ENCODE measurements around the gene TYMP. TPM values are rescaled to one million over a fixed set of nuclear protein-coding genes. Genes with fewer than 3 reads are reported as not detected.

The TYMP gene, protein sequence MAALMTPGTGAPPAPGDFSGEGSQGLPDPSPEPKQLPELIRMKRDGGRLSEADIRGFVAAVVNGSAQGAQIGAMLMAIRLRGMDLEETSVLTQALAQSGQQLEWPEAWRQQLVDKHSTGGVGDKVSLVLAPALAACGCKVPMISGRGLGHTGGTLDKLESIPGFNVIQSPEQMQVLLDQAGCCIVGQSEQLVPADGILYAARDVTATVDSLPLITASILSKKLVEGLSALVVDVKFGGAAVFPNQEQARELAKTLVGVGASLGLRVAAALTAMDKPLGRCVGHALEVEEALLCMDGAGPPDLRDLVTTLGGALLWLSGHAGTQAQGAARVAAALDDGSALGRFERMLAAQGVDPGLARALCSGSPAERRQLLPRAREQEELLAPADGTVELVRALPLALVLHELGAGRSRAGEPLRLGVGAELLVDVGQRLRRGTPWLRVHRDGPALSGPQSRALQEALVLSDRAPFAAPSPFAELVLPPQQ
- 10 to 100 TPM; 10.5 to 41.3 (median 18.0) TPM for polyA plus RNA-seq (ENCODE audit: low read depth in 6 of 6)

DNA sequence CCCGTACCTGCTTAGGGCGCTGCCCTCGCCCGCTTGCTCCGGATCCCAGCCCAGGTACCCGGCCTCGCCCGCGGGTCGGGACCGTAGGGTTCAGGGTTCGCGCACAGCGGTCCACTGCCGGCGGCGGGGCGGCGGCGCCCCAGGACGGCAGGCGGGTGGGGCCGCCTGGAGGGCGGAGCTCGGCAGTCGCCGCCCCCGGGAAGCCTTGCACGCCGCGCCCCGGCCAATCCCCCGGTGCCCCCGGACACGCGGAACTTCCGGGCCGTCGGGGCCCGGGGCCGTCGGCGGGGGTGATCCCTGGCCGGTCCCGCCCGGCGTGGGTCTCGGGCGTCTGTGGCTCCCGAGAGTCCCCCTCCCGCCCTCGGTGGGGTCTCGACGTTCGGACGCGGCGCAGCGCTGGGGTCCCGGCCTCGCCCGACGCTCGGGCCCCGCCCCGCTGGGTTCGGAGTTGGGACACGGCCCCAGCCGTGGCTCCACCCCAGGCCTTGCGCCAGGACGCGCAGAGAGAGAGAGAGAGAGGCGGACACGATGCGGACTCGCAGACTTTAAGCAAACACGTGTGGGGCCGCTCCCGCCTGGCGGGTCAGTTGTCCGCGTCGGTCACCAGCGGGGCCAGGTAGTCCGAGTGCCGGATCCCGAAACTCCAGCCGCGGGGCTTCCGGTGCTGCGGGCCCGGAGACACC lies at the start of gene TYMP:
Gene TYMP, minus strand, starts transcription at position 116 of the 683 bp plus-strand sequence. CDS start 303 bp downstream, outside the sequence.
- H3K36me3 Mint-ChIP-seq: no peaks in the 10 kb centered on the region
- peak within 1 kb of the TSS; percentile 89 to 97 (median 95) for H3K4me3 Mint-ChIP-seq
- peaks cover 45 to 49% (median 47%) of the 10 kb centered on the region in 3 donors for H3K4me1 Mint-ChIP-seq
- H3K9me3 Mint-ChIP-seq: no peaks in the 10 kb centered on the region
- H3K27ac Mint-ChIP-seq: peak within 1 kb of the TSS; percentile 99 to 100 (median 100)
- ATAC-seq (ENCODE audit: low read depth in 2 of 2) (peak; percentile 8 to 17), DNase-seq (peak; percentile 69)
- H3K27me3 Mint-ChIP-seq: no peaks in the 10 kb centered on the region

DNA sequence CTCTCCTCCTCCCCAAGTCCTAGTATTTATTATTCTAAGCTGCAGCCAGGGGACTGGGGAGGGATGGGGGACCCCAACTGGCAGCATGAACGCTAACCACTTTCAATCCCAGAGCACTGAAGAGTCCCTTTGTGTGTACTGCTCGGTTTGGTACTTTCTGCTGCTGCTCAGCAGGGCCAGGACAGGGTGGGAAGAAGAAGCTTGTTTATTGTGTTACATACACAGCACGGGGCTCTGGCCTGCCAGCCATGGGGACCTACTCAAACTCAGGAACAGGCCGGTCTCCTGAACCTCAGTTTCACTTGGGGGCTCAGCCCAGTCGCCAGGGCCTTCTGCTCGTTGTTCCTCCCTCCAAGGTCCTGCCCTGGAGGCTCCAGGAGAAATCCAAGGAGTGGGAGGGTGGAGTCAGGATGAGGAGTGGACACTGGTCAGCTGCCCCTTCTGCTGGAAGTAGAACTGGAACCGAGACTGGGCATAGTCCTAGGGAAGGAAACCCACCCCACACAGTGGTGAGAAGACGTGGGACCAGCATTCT lies 49.0 kb upstream of the TYMP start:
- peaks cover 14 to 36% (median 15%) of the 10 kb centered on the region in 3 donors for H3K4me1 Mint-ChIP-seq
- no peak overlapping the region for H3K4me3 Mint-ChIP-seq
- no peak overlapping the region for H3K27ac Mint-ChIP-seq
- H3K9me3 Mint-ChIP-seq: no peaks in the 10 kb centered on the region
- no peaks in the 10 kb centered on the region for H3K36me3 Mint-ChIP-seq
- no peak for ATAC-seq (ENCODE audit: low read depth in 2 of 2)
- peaks cover 0 to 4% (median 0%) of the 10 kb centered on the region in 3 donors for H3K27me3 Mint-ChIP-seq
- no peak for DNase-seq

DNA sequence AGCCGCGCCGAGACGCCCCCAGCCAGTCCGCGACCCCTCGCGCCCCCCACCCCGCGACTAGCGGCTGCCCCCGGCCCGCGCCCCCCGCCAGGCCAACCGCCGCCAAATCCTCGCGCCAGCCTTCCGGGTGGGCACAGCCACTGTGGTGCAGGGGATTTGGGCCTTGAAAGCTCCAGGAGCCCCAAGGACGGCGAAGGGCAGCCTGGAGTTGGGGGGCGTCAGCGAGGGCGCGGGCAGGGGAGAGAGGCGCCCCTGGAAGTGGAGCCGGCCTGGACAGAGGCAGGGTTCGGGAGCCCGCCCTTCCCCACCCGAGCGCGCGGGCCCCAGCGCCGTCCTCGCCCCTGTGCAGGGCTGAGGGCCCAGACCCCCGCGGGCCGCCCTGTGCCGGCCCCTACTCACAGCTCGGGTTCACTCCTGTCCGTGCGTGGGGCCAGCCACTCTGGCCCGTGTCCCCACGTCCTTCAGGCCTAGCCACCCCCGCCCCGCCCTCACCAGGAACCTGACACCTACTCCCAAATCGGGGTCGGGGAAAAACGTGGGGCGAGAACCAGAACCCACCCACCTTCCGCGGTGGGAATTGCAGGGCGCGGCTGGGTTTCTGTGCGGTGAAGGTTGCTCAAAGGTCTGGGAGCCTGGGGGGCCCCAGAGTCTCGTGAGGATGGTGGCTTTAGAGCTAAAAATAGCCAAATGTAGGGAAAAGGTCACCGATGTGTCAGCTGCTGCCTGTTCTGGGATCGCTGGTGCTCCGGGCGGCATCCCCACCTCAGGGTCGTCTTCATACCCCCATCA lies 48.4 kb upstream of the TYMP start, which contains the start of gene CPT1B:
Gene CPT1B, minus strand, starts transcription at position 441 of the 789 bp plus-strand sequence. CDS start 512 bp downstream, outside the sequence.
- DNase-seq (no peak), ATAC-seq (ENCODE audit: low read depth in 2 of 2) (no peak)
- Mint-ChIP-seq H3K4me3 (peak within 1 kb of the TSS in 1 of 8 donors; percentile 9), H3K9me3 (no peaks in the 10 kb centered on the region), H3K27me3 (peaks cover 0 to 4% (median 0%) of the 10 kb centered on the region in 3 donors), H3K27ac (no peak within 1 kb of the TSS), H3K4me1 (peaks cover 11 to 29% (median 15%) of the 10 kb centered on the region in 3 donors), H3K36me3 (no peaks in the 10 kb centered on the region)

DNA sequence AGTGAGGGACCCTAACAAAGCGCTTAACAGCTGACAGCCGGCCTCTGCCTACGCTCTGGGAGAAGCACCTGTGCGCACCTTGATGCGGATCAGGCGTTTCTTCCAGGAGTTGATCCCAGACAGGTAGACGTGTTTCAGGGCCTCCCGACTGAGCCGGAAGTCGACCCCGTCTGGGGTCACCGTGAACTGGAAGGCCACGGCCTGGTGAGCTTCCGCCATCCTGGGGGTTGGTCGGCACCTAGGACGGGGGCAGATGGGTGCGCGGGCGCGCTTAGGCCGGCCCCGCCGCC lies 47.8 kb upstream of the TYMP start:
- Mint-ChIP-seq H3K4me1 (peaks cover 8 to 29% (median 15%) of the 10 kb centered on the region in 3 donors), H3K27me3 (peaks cover 0 to 4% (median 0%) of the 10 kb centered on the region in 3 donors), H3K4me3 (no peak overlapping the region), H3K36me3 (no peaks in the 10 kb centered on the region), H3K9me3 (no peaks in the 10 kb centered on the region), H3K27ac (no peak overlapping the region)
- DNase-seq (no peak), ATAC-seq (ENCODE audit: low read depth in 2 of 2) (no peak)

DNA sequence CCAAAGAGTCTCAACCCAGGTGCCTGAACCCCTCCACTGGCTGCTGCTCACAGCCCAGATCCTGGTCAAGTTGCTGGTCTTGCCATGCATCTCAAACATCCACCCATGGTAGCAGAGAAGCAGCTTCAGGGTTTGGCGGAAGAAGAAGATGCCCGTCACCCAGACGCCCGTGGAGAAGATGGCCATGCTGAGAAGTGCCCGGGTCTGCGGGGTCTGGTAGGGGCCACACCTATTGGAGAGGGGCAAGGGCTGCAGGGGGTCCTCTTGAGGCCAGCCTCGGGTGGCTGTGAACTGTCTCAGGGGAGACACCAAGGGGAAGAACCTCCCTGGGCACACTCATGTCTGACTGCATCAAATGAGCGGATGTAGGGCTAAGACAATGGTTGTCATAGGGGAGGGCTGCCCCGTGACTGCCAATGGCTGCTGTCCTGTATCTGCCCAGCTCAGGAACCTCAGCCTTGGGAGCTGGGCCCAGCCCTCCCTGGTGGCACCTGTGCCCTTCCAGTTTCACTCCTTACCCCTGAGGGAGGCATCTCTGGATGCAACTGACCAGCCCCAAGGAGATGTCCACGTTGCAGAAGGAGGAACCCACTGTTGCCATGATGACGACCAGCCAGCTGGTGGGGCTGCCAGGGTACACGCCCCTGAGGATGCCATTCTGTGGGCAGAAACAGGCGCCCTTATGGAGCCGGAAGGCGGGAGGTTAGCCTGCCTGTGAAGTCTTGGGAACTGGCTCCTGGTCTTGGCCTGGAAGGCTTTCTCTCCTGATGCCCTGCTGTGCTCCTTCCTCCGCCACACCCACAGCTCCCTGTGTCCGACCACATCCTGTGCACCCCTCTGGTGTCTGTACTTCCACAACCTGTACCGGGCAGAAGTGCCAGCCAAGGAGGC lies 47.2 kb upstream of the TYMP start:
- H3K27ac Mint-ChIP-seq: no peak overlapping the region
- no peaks in the 10 kb centered on the region for H3K9me3 Mint-ChIP-seq
- no peaks in the 10 kb centered on the region for H3K36me3 Mint-ChIP-seq
- DNase-seq (no peak), ATAC-seq (ENCODE audit: low read depth in 2 of 2) (no peak)
- peak overlapping the region in 1 of 8 donors; percentile 9 for H3K4me3 Mint-ChIP-seq
- H3K27me3 Mint-ChIP-seq: peaks cover 0 to 4% (median 0%) of the 10 kb centered on the region in 3 donors
- peaks cover 4 to 29% (median 15%) of the 10 kb centered on the region in 3 donors for H3K4me1 Mint-ChIP-seq

DNA sequence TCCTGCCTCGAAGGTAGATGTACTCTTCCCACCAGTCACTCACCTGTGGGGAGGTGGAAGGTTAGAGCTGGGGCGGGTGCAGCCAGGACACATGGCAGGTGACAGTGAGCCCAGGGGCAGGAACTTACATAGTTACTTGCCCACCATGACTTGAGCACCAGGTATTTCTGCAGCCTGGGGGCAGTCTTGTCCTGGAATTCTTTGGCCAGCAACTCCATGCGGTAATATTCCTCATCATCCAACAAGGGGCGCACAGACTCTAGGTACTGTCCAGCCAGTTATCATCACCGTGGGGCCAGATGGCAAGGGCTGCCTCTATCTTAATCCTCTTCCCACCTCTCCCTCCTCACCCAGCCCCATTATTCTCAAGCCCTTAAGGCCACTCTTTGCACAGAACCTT lies 46.3 kb upstream of the TYMP start:
- peaks cover 4 to 19% (median 9%) of the 10 kb centered on the region in 3 donors for H3K4me1 Mint-ChIP-seq
- ATAC-seq (ENCODE audit: low read depth in 2 of 2) (no peak), DNase-seq (no peak)
- no peaks in the 10 kb centered on the region for H3K36me3 Mint-ChIP-seq
- peak overlapping the region in 1 of 8 donors; percentile 43 for H3K4me3 Mint-ChIP-seq
- H3K27me3 Mint-ChIP-seq: peaks cover 0 to 4% (median 0%) of the 10 kb centered on the region in 3 donors
- H3K9me3 Mint-ChIP-seq: no peaks in the 10 kb centered on the region
- H3K27ac Mint-ChIP-seq: peak overlapping the region in 1 of 6 donors; percentile 9

DNA sequence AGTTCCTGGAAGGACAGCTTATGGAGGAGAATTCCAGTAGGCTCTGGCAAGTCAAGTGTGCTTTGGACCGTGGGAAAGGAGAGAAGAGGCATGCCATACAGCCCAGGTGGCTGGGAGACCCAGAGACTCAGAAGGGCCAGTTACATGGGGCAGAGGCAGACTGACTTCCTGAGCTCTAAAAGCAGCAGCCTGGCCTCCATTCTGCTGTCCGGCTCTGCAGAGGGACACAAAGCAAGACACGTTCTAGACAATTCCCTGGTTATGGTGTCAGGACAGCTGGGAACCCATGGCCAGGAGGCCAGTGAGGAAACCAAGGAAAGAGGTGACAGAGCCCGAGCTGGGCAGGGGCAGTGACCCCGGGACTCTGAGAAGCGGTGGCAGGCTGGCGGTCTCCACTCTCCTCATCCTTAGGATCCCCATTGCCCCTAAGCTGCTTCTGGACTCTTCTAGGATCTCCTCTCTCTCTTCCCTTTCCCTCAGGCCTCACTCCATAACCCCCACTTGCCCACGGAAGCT lies 45.7 kb upstream of the TYMP start:
- no peak overlapping the region for H3K27ac Mint-ChIP-seq
- ATAC-seq (ENCODE audit: low read depth in 2 of 2) (no peak), DNase-seq (no peak)
- no peaks in the 10 kb centered on the region for H3K36me3 Mint-ChIP-seq
- H3K4me3 Mint-ChIP-seq: peak overlapping the region in 1 of 8 donors; percentile 44
- no peaks in the 10 kb centered on the region for H3K9me3 Mint-ChIP-seq
- peaks cover 4 to 16% (median 9%) of the 10 kb centered on the region in 3 donors for H3K4me1 Mint-ChIP-seq
- H3K27me3 Mint-ChIP-seq: peaks cover 0 to 4% (median 0%) of the 10 kb centered on the region in 3 donors

DNA sequence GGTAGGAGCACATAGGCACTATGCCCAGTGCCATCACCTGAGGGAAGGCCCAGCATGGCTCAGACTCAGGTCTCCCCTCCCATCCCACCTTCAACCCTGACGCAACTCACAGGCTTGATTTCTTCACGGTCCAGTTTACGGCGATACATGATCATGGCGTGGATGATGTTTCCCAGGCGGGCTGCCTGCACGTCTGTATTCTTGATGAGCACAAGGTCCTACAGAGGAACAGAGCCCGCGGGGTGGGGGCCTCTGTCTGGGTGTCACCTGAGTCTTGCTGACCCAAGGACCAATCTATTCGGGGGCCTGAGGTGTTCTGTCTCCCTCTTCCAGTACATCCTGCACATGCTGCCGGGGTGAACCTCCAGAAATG lies 44.6 kb upstream of the TYMP start:
- Mint-ChIP-seq H3K36me3 (no peaks in the 10 kb centered on the region), H3K27me3 (peaks cover 0 to 4% (median 0%) of the 10 kb centered on the region in 3 donors), H3K9me3 (no peaks in the 10 kb centered on the region), H3K27ac (no peak overlapping the region), H3K4me1 (peaks cover 4 to 13% (median 9%) of the 10 kb centered on the region in 3 donors), H3K4me3 (no peak overlapping the region)
- DNase-seq (no peak), ATAC-seq (ENCODE audit: low read depth in 2 of 2) (no peak)

DNA sequence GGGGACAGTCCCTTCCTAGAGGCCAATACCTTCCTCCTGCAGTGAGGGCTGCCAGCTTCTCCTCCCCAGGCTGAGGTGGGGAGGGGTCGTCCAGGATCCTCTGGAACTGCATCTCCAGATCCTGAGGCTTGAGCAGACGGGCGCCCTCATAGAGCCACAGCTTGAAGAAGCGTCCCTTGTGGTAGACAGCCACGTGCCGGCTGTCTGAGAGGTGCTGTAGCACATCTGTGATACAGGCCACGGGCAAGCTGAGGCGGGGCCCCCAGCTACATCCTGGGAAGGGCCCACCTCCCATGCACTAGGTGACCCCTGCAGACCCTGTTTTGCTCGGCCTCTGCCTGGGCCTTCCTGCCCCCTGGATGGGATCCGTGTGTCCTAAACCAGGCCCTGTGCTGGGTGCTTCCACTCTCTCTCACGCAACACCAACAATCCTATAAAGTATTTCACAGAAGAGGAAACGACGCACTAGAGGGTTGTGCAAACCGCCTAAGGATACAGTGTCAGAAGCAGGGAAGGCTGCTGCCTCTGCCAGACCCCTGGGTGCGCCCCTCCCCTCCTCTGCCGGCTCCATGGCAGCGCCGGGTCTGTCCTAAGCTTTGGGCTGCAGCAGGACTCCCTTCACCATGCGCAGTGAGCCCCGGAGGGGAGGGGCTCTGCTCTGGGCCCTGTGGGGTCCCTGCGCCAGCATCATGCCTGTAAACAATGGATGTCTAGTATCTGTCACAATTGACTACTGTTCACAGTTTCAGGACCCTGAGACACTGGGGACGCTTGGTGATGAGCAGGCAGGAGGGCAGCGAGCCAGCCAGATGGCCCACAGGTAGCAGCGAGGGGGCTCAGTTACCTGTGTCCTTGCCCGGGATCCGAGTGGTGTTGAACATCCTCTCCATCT lies 43.9 kb upstream of the TYMP start:
- Mint-ChIP-seq H3K4me1 (peaks cover 4 to 12% (median 9%) of the 10 kb centered on the region in 3 donors), H3K27ac (no peak overlapping the region), H3K4me3 (no peak overlapping the region), H3K9me3 (no peaks in the 10 kb centered on the region), H3K27me3 (peaks cover 0 to 4% (median 0%) of the 10 kb centered on the region in 3 donors), H3K36me3 (no peaks in the 10 kb centered on the region)
- DNase-seq: no peak
- no peak for ATAC-seq (ENCODE audit: low read depth in 2 of 2)

DNA sequence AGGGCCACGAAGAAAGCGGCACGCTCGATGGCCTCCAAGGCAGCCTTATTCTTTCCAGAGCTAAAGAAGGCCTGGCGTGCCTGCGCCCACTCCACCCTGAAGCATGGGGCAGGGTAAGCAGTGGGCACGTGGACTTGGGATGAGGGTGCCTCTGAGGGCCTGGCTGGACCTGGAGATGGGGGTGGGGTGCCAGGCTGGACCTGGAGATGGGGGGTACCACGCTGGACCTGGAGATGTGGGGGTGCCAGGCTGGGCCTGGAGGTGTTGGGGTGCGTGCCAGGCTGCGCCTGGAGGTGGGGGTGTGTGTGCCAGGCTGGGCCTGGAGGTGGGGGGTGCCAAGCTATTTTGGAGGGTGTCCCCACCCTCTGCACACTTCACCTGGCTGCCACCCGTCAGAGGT lies 43.2 kb upstream of the TYMP start:
- no peak overlapping the region for H3K27ac Mint-ChIP-seq

More for the DNA sequence above, 43.2 kb upstream of the TYMP start:
- Mint-ChIP-seq H3K4me1 (peaks cover 4 to 12% (median 9%) of the 10 kb centered on the region in 3 donors), H3K27me3 (peaks cover 0 to 4% (median 0%) of the 10 kb centered on the region in 3 donors), H3K36me3 (no peaks in the 10 kb centered on the region), H3K4me3 (no peak overlapping the region), H3K9me3 (no peaks in the 10 kb centered on the region)
- ATAC-seq (ENCODE audit: low read depth in 2 of 2) (no peak), DNase-seq (no peak)

Measured in naive B cell (primary cell).